Loucy (cell line): ENCODE data around the gene SUOX.

ENCODE experiments used
- H2AFZ ChIP-seq: fragments of 200-600 bp; sonication (generic); 2 replicates; pipeline ENCODE4 v1.6.0; 2016; ENCODE audit warnings: antibody characterized with exemption, mild to moderate bottlenecking, low read length, moderate library complexity
- H3F3A ChIP-seq: fragments of 200-600 bp; 2 replicates; pipeline ENCODE4 v1.6.0; 2016; ENCODE audit warnings: antibody characterized with exemption, low read depth, mild to moderate bottlenecking
- H3K27me3 ChIP-seq: fragments of 200-600 bp; sonication (generic); 2 replicates; pipeline ENCODE4 v1.6.1; 2014; ENCODE audit warnings: low read length, mild to moderate bottlenecking; ENCODE audit not compliant: insufficient read depth, poor library complexity, severe bottlenecking
- H3K36me3 ChIP-seq: fragments of 200-600 bp; sonication (generic); 2 replicates; pipeline ENCODE4 v1.6.1; 2016; ENCODE audit warnings: low read length; ENCODE audit not compliant: insufficient read depth
- H3K4me1 ChIP-seq: fragments of 200-600 bp; sonication (generic); 2 replicates; pipeline ENCODE4 v1.5.1; 2014; ENCODE audit warnings: low read length, mild to moderate bottlenecking; ENCODE audit not compliant: insufficient read depth, poor library complexity, severe bottlenecking
- H3K4me2 ChIP-seq: fragments of 200-600 bp; sonication (generic); 2 replicates; pipeline ENCODE4 v1.6.0; 2014; ENCODE audit warnings: antibody characterized with exemption, low read length, low read depth, mild to moderate bottlenecking; ENCODE audit not compliant: poor library complexity, severe bottlenecking
- H3K4me3 ChIP-seq: fragments of 200-600 bp; sonication (generic); 2 replicates; pipeline ENCODE4 v1.5.1; 2014; ENCODE audit warnings: low read length, mild to moderate bottlenecking, mixed read lengths; ENCODE audit not compliant: poor library complexity, severe bottlenecking
- H3K79me2 ChIP-seq: fragments of 200-600 bp; sonication (generic); 2 replicates; pipeline ENCODE4 v1.6.1; 2014; ENCODE audit warnings: low read length; ENCODE audit not compliant: insufficient read depth
- H3K9ac ChIP-seq: fragments of 200-600 bp; sonication (generic); 2 replicates; pipeline ENCODE4 v1.6.0; 2014; ENCODE audit warnings: mild to moderate bottlenecking, low read depth, low read length, moderate library complexity; ENCODE audit not compliant: poor library complexity, severe bottlenecking
- H3K9me2 ChIP-seq: fragments of 200-600 bp; sonication (generic); replicated peaks from 2 replicates; pipeline ENCODE4 v1.6.1; 2016; ENCODE audit warnings: low read depth, low read length, mixed read lengths
- H3K9me3 ChIP-seq: fragments of 200-600 bp; sonication (generic); 2 replicates; pipeline ENCODE4 v1.6.1; 2014; ENCODE audit warnings: mild to moderate bottlenecking, antibody characterized with exemption, low read length, low read depth; ENCODE audit not compliant: insufficient read depth
- H4K20me1 ChIP-seq: fragments of 200-600 bp; sonication (generic); 2 replicates; pipeline ENCODE4 v1.6.0; 2014; ENCODE audit warnings: antibody characterized with exemption, low read length, mild to moderate bottlenecking; ENCODE audit not compliant: insufficient read depth, poor library complexity, severe bottlenecking
- CTCF ChIP-seq: fragments of 200-600 bp; sonication (generic); conservative IDR thresholded peaks from 2 replicates; pipeline ENCODE4 v1.5.1; 2014; ENCODE audit warnings: mild to moderate bottlenecking, antibody characterized with exemption, low read length
- EZH2phosphoT487 ChIP-seq: fragments of 200-600 bp; IDR thresholded peaks from 2 replicates; pipeline ENCODE4 v1.6.1; 2018; ENCODE audit warnings: antibody characterized with exemption, mild to moderate bottlenecking, moderate library complexity, borderline replicate concordance

The SUOX gene

GRCh38 chr12:56007564-56008559, 10.8 kb downstream of the SUOX start:
- Histone ChIP-seq H3K9me3 (no peaks in the 10 kb centered on the region), H3K4me1 (peaks cover 9% of the 10 kb centered on the region), H3K79me2 (no peaks in the 10 kb centered on the region), H3K9me2 (no peaks in the 10 kb centered on the region), H3K9ac (peak overlapping the region; percentile 76), H3K4me2 (peak overlapping the region; percentile 68), H2AFZ (peak overlapping the region; percentile 87), H3K36me3 (no peaks in the 10 kb centered on the region), H4K20me1 (no peaks in the 10 kb centered on the region), H3K27me3 (no peaks in the 10 kb centered on the region), H3K4me3 (peak overlapping the region; percentile 71), H3F3A (no peaks in the 10 kb centered on the region)
- no peak for TF ChIP-seq CTCF
- TF ChIP-seq EZH2phosphoT487, result no peak

GRCh38 chr12:56010111-56010570, 13.1 kb downstream of the SUOX start:
- H3K4me1 ChIP-seq, result peaks cover 9% of the 10 kb centered on the region
- H3F3A ChIP-seq, result no peaks in the 10 kb centered on the region
- H4K20me1 ChIP-seq, result no peaks in the 10 kb centered on the region
- H3K9me3 ChIP-seq, result no peaks in the 10 kb centered on the region
- no peaks in the 10 kb centered on the region for H3K79me2 ChIP-seq
- no peak for TF ChIP-seq CTCF
- no peak for TF ChIP-seq EZH2phosphoT487
- H2AFZ ChIP-seq, result no peak overlapping the region
- no peaks in the 10 kb centered on the region for H3K27me3 ChIP-seq
- no peak overlapping the region for H3K4me2 ChIP-seq
- no peaks in the 10 kb centered on the region for H3K36me3 ChIP-seq
- no peak overlapping the region for H3K9ac ChIP-seq
- H3K9me2 ChIP-seq, result no peaks in the 10 kb centered on the region
- H3K4me3 ChIP-seq, result no peak overlapping the region

DNA sequence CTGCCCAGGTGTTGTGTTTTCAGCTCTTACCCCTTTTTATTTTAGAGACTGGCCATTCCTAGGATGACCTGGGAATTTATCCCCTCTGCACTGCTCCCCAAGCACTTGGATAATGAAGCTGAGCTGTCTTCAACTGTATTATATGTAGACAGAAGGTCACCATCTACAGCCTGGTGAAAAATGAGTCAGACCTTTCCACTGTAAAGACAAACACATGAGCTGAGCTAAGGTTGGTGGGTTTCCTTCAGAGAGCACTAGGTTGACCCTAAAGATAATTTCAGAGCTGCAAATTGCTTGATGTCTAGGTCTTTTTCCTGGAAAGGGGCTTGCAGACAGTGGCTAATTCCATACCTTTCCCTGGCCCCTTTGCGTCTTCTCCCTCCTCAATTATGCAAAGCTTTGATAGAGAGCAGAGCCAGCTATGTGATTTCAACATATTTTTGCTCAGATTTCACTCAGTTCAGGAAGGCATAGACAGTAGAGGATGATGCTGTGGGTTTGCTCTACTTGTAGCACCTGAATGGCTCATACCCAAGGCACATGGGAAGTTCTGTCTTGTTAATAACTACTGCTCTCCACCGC, 14.5 kb downstream of the SUOX start:
- Histone ChIP-seq H3F3A (no peaks in the 10 kb centered on the region), H3K36me3 (no peaks in the 10 kb centered on the region), H3K79me2 (no peaks in the 10 kb centered on the region), H3K9me3 (no peaks in the 10 kb centered on the region), H3K4me2 (no peak overlapping the region), H2AFZ (no peak overlapping the region), H3K27me3 (no peaks in the 10 kb centered on the region), H3K9ac (no peak overlapping the region), H3K4me3 (no peak overlapping the region), H3K9me2 (no peaks in the 10 kb centered on the region), H3K4me1 (peaks cover 15% of the 10 kb centered on the region), H4K20me1 (no peaks in the 10 kb centered on the region)
- TF ChIP-seq CTCF (no peak), EZH2phosphoT487 (no peak)
